NCI-H1436 treated with DMSO at 0.1 percent for 48 hours (cell line): ENCODE results near the gene ADGRL3.
"Not testable (repeated sequence)": the region's sequence is repeated elsewhere in the genome, so short reads cannot be mapped to it uniquely, and the experiment has no call there.

Source experiments
- DNase-seq: peaks from one replicate; lab custom pipeline; 2025; lab: John Stamatoyannopoulos, UW

ADGRL3 gene

GRCh38 chr4:61909031-61909430 is 708.9 kb downstream of the ADGRL3 start:
- no peak for DNase-seq

GRCh38 chr4:61911313-61911756 is 711.2 kb downstream of the ADGRL3 start:
- DNase-seq: no peak

- DNase-seq: no peak
These were observed 713.5 kb downstream of the ADGRL3 start for GRCh38 chr4:61913619-61914018.

GRCh38 chr4:61915501-61915900 is 715.4 kb downstream of the ADGRL3 start:
- no peak for DNase-seq

GRCh38 chr4:61918507-61918906 is 718.4 kb downstream of the ADGRL3 start:
- DNase-seq: no peak

- no peak for DNase-seq
These were observed 718.9 kb downstream of the ADGRL3 start for GRCh38 chr4:61918987-61919386.

GRCh38 chr4:61919561-61919960 is 719.4 kb downstream of the ADGRL3 start:
- DNase-seq: no peak

- no peak for DNase-seq
These were observed 721.8 kb downstream of the ADGRL3 start for GRCh38 chr4:61921920-61922319.

- DNase-seq: no peak
These were observed 722.6 kb downstream of the ADGRL3 start for GRCh38 chr4:61922766-61923165.

GRCh38 chr4:61923179-61923578 is 723.1 kb downstream of the ADGRL3 start:
- DNase-seq: no peak

GRCh38 chr4:61924131-61924530 is 724.0 kb downstream of the ADGRL3 start:
- no peak for DNase-seq

GRCh38 chr4:61933527-61933926 is 733.4 kb downstream of the ADGRL3 start:
- no peak for DNase-seq

- DNase-seq: no peak
These were observed 734.1 kb downstream of the ADGRL3 start for GRCh38 chr4:61934198-61934597.

- DNase-seq: no peak
These were observed 738.2 kb downstream of the ADGRL3 start for GRCh38 chr4:61938250-61938846.

GRCh38 chr4:61950625-61951024 is 750.5 kb downstream of the ADGRL3 start:
- DNase-seq: no peak

GRCh38 chr4:61953386-61953785 is 753.3 kb downstream of the ADGRL3 start:
- DNase-seq: no peak

GRCh38 chr4:61958591-61958990 is 758.5 kb downstream of the ADGRL3 start:
- DNase-seq: no peak

- DNase-seq: no peak
These were observed 759.0 kb downstream of the ADGRL3 start for GRCh38 chr4:61959087-61959486.

GRCh38 chr4:61984260-61984909 is 784.3 kb downstream of the ADGRL3 start:
- DNase-seq: no peak

GRCh38 chr4:61985426-61985825 is 785.3 kb downstream of the ADGRL3 start:
- no peak for DNase-seq

- not testable (repeated sequence) for DNase-seq
These were observed 786.8 kb downstream of the ADGRL3 start for GRCh38 chr4:61986929-61987328.

GRCh38 chr4:61992351-61992750 is 792.2 kb downstream of the ADGRL3 start:
- DNase-seq: no peak

GRCh38 chr4:61994036-61994435 is 793.9 kb downstream of the ADGRL3 start:
- DNase-seq: no peak
